ENCODE measurements around the gene NIT1. TPM values are rescaled to one million over a fixed set of nuclear protein-coding genes. Genes with fewer than 3 reads are reported as not detected.

Gene NIT1
- total and polyA plus RNA-seq, 2 of the 13 experiments (the other 11 are each of a cell fraction or from before 2014, with no cell fraction given): 22.7 to 31.0 TPM

DNA sequence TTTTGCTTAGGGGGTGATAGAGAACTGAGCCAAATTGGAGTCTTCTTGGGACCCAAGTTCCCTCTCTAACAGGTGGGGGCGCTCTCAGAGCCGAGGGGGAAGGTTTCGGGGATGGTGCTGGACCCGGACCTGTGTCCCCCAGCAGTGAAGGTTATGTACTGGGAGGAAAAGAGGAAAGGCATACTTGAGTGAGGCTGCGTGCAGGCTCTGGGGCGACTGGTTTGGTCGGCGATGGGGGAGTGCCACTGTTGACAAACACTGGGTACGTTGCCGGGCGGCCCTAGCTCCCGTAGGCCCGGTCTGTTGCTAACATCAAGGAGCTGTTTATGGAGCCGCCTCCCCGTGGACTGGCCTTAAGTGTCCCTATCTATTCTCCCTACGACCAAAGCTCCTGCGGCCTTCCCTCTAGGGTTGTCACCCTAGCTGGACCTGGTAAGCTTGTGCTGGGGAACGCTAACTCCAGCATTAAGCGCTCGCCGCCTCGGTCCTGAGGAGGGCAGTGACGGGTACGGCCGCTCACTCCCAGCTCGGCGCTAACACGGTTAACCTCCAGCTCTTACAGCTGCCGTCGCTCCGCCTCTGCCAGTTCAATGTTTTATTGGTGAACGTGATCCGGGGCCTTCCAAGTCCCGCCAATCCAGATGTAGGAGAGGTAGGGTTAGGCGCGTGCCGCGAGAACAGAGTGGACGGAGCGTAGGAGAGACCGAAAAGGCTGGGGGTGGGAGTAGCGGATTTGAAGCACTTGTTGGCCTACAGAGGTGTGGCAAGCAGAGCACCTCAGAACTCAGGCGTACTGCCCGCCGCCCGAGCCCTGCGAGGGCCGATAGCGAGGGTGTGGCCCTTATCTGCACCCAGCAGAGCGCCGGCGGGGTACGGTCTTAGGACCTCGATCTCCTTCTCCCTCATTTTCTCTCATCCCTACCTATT, 48.1 kb downstream of the NIT1 start, which contains the start of gene PPOX (continued):
- TF ChIP-seq ZSCAN22 (CRISPR knock-in tag; IDR thresholded peaks at IDR 0.05) (no peak), ZNF367 (CRISPR knock-in tag; IDR thresholded peaks at IDR 0.05; ENCODE audit: borderline replicate concordance) (no peak), NFYB (CRISPR knock-in tag; IDR thresholded peaks at IDR 0.05) (peak; percentile 93), HDAC2 (CRISPR knock-in tag; IDR thresholded peaks at IDR 0.05) (peak; percentile 48; the same call in 1 of the 2 replicates), NR2F2 (IDR thresholded peaks at IDR 0.05; ENCODE audit: borderline replicate concordance, low read depth) (0 out of 2 replicates have a peak, but pooled peaks have one; percentile 6), GTF2F1 (IDR thresholded peaks at IDR 0.05; ENCODE audit: low read length) (no peak), SP5 (CRISPR knock-in tag; IDR thresholded peaks at IDR 0.05; ENCODE audit: borderline replicate concordance, low read depth) (0 out of 2 replicates have a peak, but pooled peaks have one; percentile 42), ZNF879 (CRISPR knock-in tag; IDR thresholded peaks at IDR 0.05) (no peak), ZNF124 (CRISPR knock-in tag; IDR thresholded peaks at IDR 0.05) (no peak), REPIN1 (CRISPR knock-in tag; IDR thresholded peaks at IDR 0.05; ENCODE audit: borderline replicate concordance, low read depth) (peak; percentile 63; the same call in 1 of the 2 replicates), PRMT3 (CRISPR knock-in tag; IDR thresholded peaks at IDR 0.05; ENCODE audit: borderline replicate concordance, low read depth) (no peak), ZNF550 (CRISPR knock-in tag; IDR thresholded peaks at IDR 0.05; ENCODE audit: borderline replicate concordance) (no peak), ZNF720 (CRISPR knock-in tag; IDR thresholded peaks at IDR 0.05) (no peak), ZFP36 (IDR thresholded peaks at IDR 0.05; ENCODE audit: borderline replicate concordance, low read depth, low read length, partially characterized antibody) (no peak)
- TF ChIP-seq, protein P1, sequence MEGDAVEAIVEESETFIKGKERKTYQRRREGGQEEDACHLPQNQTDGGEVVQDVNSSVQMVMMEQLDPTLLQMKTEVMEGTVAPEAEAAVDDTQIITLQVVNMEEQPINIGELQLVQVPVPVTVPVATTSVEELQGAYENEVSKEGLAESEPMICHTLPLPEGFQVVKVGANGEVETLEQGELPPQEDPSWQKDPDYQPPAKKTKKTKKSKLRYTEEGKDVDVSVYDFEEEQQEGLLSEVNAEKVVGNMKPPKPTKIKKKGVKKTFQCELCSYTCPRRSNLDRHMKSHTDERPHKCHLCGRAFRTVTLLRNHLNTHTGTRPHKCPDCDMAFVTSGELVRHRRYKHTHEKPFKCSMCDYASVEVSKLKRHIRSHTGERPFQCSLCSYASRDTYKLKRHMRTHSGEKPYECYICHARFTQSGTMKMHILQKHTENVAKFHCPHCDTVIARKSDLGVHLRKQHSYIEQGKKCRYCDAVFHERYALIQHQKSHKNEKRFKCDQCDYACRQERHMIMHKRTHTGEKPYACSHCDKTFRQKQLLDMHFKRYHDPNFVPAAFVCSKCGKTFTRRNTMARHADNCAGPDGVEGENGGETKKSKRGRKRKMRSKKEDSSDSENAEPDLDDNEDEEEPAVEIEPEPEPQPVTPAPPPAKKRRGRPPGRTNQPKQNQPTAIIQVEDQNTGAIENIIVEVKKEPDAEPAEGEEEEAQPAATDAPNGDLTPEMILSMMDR (CRISPR knock-in tag; IDR thresholded peaks at IDR 0.05): peak; percentile 61
- TF ChIP-seq, protein P2, sequence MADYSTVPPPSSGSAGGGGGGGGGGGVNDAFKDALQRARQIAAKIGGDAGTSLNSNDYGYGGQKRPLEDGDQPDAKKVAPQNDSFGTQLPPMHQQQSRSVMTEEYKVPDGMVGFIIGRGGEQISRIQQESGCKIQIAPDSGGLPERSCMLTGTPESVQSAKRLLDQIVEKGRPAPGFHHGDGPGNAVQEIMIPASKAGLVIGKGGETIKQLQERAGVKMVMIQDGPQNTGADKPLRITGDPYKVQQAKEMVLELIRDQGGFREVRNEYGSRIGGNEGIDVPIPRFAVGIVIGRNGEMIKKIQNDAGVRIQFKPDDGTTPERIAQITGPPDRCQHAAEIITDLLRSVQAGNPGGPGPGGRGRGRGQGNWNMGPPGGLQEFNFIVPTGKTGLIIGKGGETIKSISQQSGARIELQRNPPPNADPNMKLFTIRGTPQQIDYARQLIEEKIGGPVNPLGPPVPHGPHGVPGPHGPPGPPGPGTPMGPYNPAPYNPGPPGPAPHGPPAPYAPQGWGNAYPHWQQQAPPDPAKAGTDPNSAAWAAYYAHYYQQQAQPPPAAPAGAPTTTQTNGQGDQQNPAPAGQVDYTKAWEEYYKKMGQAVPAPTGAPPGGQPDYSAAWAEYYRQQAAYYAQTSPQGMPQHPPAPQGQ (CRISPR knock-in tag; IDR thresholded peaks at IDR 0.05; ENCODE audit: borderline replicate concordance): no peak
- TF ChIP-seq, protein P3, sequence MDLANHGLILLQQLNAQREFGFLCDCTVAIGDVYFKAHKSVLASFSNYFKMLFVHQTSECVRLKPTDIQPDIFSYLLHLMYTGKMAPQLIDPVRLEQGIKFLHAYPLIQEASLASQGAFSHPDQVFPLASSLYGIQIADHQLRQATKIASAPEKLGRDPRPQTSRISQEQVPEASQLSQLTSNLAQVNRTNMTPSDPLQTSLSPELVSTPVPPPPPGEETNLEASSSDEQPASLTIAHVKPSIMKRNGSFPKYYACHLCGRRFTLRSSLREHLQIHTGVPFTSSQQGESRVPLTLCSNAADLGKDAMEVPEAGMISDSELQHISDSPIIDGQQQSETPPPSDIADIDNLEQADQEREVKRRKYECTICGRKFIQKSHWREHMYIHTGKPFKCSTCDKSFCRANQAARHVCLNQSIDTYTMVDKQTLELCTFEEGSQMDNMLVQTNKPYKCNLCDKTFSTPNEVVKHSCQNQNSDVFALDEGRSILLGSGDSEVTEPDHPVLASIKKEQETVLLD (CRISPR knock-in tag; IDR thresholded peaks at IDR 0.05; ENCODE audit: low read depth): no peak
- TF ChIP-seq, protein P4, sequence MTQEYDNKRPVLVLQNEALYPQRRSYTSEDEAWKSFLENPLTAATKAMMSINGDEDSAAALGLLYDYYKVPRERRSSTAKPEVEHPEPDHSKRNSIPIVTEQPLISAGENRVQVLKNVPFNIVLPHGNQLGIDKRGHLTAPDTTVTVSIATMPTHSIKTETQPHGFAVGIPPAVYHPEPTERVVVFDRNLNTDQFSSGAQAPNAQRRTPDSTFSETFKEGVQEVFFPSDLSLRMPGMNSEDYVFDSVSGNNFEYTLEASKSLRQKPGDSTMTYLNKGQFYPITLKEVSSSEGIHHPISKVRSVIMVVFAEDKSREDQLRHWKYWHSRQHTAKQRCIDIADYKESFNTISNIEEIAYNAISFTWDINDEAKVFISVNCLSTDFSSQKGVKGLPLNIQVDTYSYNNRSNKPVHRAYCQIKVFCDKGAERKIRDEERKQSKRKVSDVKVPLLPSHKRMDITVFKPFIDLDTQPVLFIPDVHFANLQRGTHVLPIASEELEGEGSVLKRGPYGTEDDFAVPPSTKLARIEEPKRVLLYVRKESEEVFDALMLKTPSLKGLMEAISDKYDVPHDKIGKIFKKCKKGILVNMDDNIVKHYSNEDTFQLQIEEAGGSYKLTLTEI (CRISPR knock-in tag; conservative IDR thresholded peaks at IDR 0.05): no peak
